Mesendoderm (in vitro differentiated cells): ENCODE results near the gene ITPRIP. TPM values are rescaled to one million over a fixed set of nuclear protein-coding genes. Genes with fewer than 3 reads are reported as not detected.

Source experiments
- DNase-seq: peaks from one replicate; pipeline ENCODE4 v3.0.0; 2013
- H2AK5ac ChIP-seq: 2 replicates; pipeline ENCODE4 v1.6.1; 2013; ENCODE audit warnings: low read length, inconsistent platforms
- H2BK120ac ChIP-seq: 2 replicates; pipeline ENCODE4 v1.6.1; 2013; ENCODE audit warnings: low read depth, mild to moderate bottlenecking, low read length, moderate library complexity, mixed read lengths
- H2BK15ac ChIP-seq: replicated peaks from 2 replicates; pipeline ENCODE4 v1.6.1; 2013; ENCODE audit warnings: low read depth, mild to moderate bottlenecking, moderate library complexity
- H2BK5ac ChIP-seq: 2 replicates; pipeline ENCODE4 v1.6.1; 2013; ENCODE audit warnings: low read length, inconsistent platforms
- H3K18ac ChIP-seq: 2 replicates; pipeline ENCODE4 v1.6.1; 2013; ENCODE audit warnings: mild to moderate bottlenecking, low read length, mixed read lengths
- H3K23ac ChIP-seq: one replicate; pipeline ENCODE4 v1.6.1; 2013; ENCODE audit warnings: low read length
- H3K27ac ChIP-seq: 2 replicates; pipeline ENCODE4 v1.5.1; 2013; ENCODE audit warnings: low read depth, mild to moderate bottlenecking, inconsistent platforms, low read length, moderate library complexity
- H3K27me3 ChIP-seq: 2 replicates; pipeline ENCODE4 v1.6.1; 2013; ENCODE audit warnings: low read length, control low read depth, mild to moderate bottlenecking, inconsistent platforms; ENCODE audit not compliant: insufficient read depth, poor library complexity
- H3K36me3 ChIP-seq: 2 replicates; pipeline ENCODE4 v1.6.1; 2013; ENCODE audit warnings: low read length, inconsistent platforms; ENCODE audit not compliant: control insufficient read depth, insufficient read depth
- H3K4ac ChIP-seq: one replicate; pipeline ENCODE4 v1.6.1; 2013; ENCODE audit warnings: low read depth, mild to moderate bottlenecking, low read length, moderate library complexity
- H3K4me1 ChIP-seq: 2 replicates; pipeline ENCODE4 v1.6.1; 2013; ENCODE audit warnings: low read depth, low read length, inconsistent platforms; ENCODE audit not compliant: control insufficient read depth
- H3K4me2 ChIP-seq: 2 replicates; pipeline ENCODE4 v1.6.1; 2013; ENCODE audit warnings: low read length
- H3K4me3 ChIP-seq: 2 replicates; pipeline ENCODE4 v1.5.1; 2013; ENCODE audit warnings: mild to moderate bottlenecking, low read length
- H3K56ac ChIP-seq: one replicate; pipeline ENCODE4 v1.6.1; 2013; ENCODE audit warnings: low read length
- H3K79me1 ChIP-seq: 2 replicates; pipeline ENCODE4 v1.6.1; 2013; ENCODE audit warnings: low read length, inconsistent platforms
- H3K79me2 ChIP-seq: 2 replicates; pipeline ENCODE4 v1.6.1; 2013; ENCODE audit warnings: mild to moderate bottlenecking, low read length; ENCODE audit not compliant: control insufficient read depth, insufficient read depth
- H3K9ac ChIP-seq: 2 replicates; pipeline ENCODE4 v1.6.1; 2013; ENCODE audit warnings: low read length, inconsistent platforms
- H4K5ac ChIP-seq: one replicate; pipeline ENCODE4 v1.6.1; 2013; ENCODE audit warnings: low read length
- H4K8ac ChIP-seq: one replicate; pipeline ENCODE4 v1.6.1; 2013; ENCODE audit warnings: low read depth, mild to moderate bottlenecking, control low read depth, low read length, moderate library complexity
- WGBS: extraction: QIAGEN DNeasy Blood & Tissue Kit; methylation state at CpG from one replicate; pipeline ENCODE4 v1.1.7; 2013; ENCODE audit warnings: low lambda C conversion rate, missing lambda C conversion rate; ENCODE audit not compliant: insufficient coverage; ENCODE audit errors: extremely low coverage; 5-methylcytosine and 5-hydroxymethylcytosine counted together
- polyA plus RNA-seq, 2 experiments: library from polyadenylated mRNA; stranded (reverse); fragments of 200-250 nt; gene quantifications; one replicate each; pipeline ENCODE4 v1.2.3, GENCODE V29; 2013

ITPRIP gene
- 22.8 TPM for polyA plus RNA-seq (2013, experiment 1 of 2)
- polyA plus RNA-seq (2013, experiment 2 of 2), result 22.4 TPM

GRCh38 chr10:104337985-104338735, at the start of gene ITPRIP:
Gene ITPRIP (minus strand): TSS chr10:104338465. CDS start chr10:104316051, 22,414 bp downstream.
- Histone ChIP-seq H4K8ac (peak within 1 kb of the TSS; percentile 43), H2AK5ac (no peak within 1 kb of the TSS), H3K4me1 (peaks cover 34% of the 10 kb centered on the region), H3K4me2 (peak within 1 kb of the TSS; percentile 88), H3K27me3 (no peaks in the 10 kb centered on the region), H2BK15ac (no peak within 1 kb of the TSS), H3K27ac (peak within 1 kb of the TSS; percentile 93), H4K5ac (no peak within 1 kb of the TSS), H3K18ac (peak within 1 kb of the TSS; percentile 98), H3K79me2 (peaks cover 47% of the 10 kb centered on the region), H2BK5ac (peak within 1 kb of the TSS; percentile 97), H3K4ac (peak within 1 kb of the TSS; percentile 95), H3K23ac (peak within 1 kb of the TSS; percentile 37), H3K36me3 (no peaks in the 10 kb centered on the region), H3K79me1 (peaks cover 23% of the 10 kb centered on the region), H3K4me3 (peak within 1 kb of the TSS; percentile 83), H3K9ac (peak within 1 kb of the TSS; percentile 95), H3K56ac (peak within 1 kb of the TSS; percentile 97), H2BK120ac (no peak within 1 kb of the TSS)
- WGBS, result no CpG with 5 or more reads among the region's 70 CpGs
- DNase-seq, result peak; percentile 85

GRCh38 chr10:104387130-104387888, 49.0 kb upstream of the ITPRIP start:
- Histone ChIP-seq H3K18ac (no peak overlapping the region), H3K23ac (no peak overlapping the region), H3K4me3 (no peak overlapping the region), H3K4me1 (peaks cover 4% of the 10 kb centered on the region), H2BK5ac (no peak overlapping the region), H3K56ac (no peak overlapping the region), H3K36me3 (no peaks in the 10 kb centered on the region), H3K27me3 (no peaks in the 10 kb centered on the region), H2BK15ac (no peak overlapping the region), H4K8ac (no peak overlapping the region), H4K5ac (no peak overlapping the region), H2BK120ac (no peak overlapping the region), H3K27ac (no peak overlapping the region), H3K4me2 (no peak overlapping the region), H2AK5ac (no peak overlapping the region), H3K9ac (no peak overlapping the region), H3K79me2 (no peaks in the 10 kb centered on the region), H3K4ac (no peak overlapping the region), H3K79me1 (no peaks in the 10 kb centered on the region)
- no CpG with 5 or more reads among the region's 6 CpGs for WGBS
- peak; percentile 6 for DNase-seq

- Histone ChIP-seq H3K4ac (no peak overlapping the region), H3K4me2 (no peak overlapping the region), H3K9ac (no peak overlapping the region), H3K27me3 (no peaks in the 10 kb centered on the region), H4K8ac (no peak overlapping the region), H2BK120ac (no peak overlapping the region), H3K18ac (no peak overlapping the region), H3K79me2 (no peaks in the 10 kb centered on the region), H2AK5ac (no peak overlapping the region), H3K79me1 (no peaks in the 10 kb centered on the region), H3K23ac (no peak overlapping the region), H4K5ac (no peak overlapping the region), H3K27ac (no peak overlapping the region), H3K36me3 (no peaks in the 10 kb centered on the region), H2BK15ac (no peak overlapping the region), H3K4me3 (no peak overlapping the region), H3K4me1 (no peaks in the 10 kb centered on the region), H3K56ac (no peak overlapping the region), H2BK5ac (no peak overlapping the region)
- no peak for DNase-seq
- WGBS, result no CpG with 5 or more reads among the region's 4 CpGs
Observed at GRCh38 chr10:104380336-104380735, 42.1 kb upstream of the ITPRIP start.

- H3K4me1 ChIP-seq, result no peaks in the 10 kb centered on the region
- no peak overlapping the region for H3K4ac ChIP-seq
- H3K79me1 ChIP-seq, result no peaks in the 10 kb centered on the region
- H3K23ac ChIP-seq, result no peak overlapping the region
- H4K5ac ChIP-seq, result no peak overlapping the region
- H2AK5ac ChIP-seq, result no peak overlapping the region
- H2BK15ac ChIP-seq, result no peak overlapping the region
- no peak overlapping the region for H2BK5ac ChIP-seq
- H3K79me2 ChIP-seq, result no peaks in the 10 kb centered on the region
- H3K4me3 ChIP-seq, result no peak overlapping the region
- H4K8ac ChIP-seq, result no peak overlapping the region
- H3K27me3 ChIP-seq, result no peaks in the 10 kb centered on the region
- H3K27ac ChIP-seq, result no peak overlapping the region
- no peak overlapping the region for H2BK120ac ChIP-seq
- no peak overlapping the region for H3K9ac ChIP-seq
- no CpG with 5 or more reads among the region's 4 CpGs for WGBS
- DNase-seq, result peak; percentile 63
- no peaks in the 10 kb centered on the region for H3K36me3 ChIP-seq
- no peak overlapping the region for H3K4me2 ChIP-seq
- H3K56ac ChIP-seq, result no peak overlapping the region
- no peak overlapping the region for H3K18ac ChIP-seq
Observed at GRCh38 chr10:104376784-104377300, 38.6 kb upstream of the ITPRIP start.

GRCh38 chr10:104374591-104374990, 36.3 kb upstream of the ITPRIP start:
- H3K79me2 ChIP-seq, result no peaks in the 10 kb centered on the region
- H3K23ac ChIP-seq, result no peak overlapping the region
- no peak overlapping the region for H3K27ac ChIP-seq
- no peak overlapping the region for H4K5ac ChIP-seq
- H3K4me2 ChIP-seq, result no peak overlapping the region
- H3K9ac ChIP-seq, result no peak overlapping the region
- no CpG with 5 or more reads among the region's 1 CpG for WGBS
- H2BK15ac ChIP-seq, result no peak overlapping the region
- no peak overlapping the region for H3K56ac ChIP-seq
- no peaks in the 10 kb centered on the region for H3K4me1 ChIP-seq
- H3K36me3 ChIP-seq, result no peaks in the 10 kb centered on the region
- no peaks in the 10 kb centered on the region for H3K27me3 ChIP-seq
- no peak overlapping the region for H3K18ac ChIP-seq
- no peak overlapping the region for H2BK5ac ChIP-seq
- no peak for DNase-seq
- no peak overlapping the region for H3K4me3 ChIP-seq
- H4K8ac ChIP-seq, result no peak overlapping the region
- no peaks in the 10 kb centered on the region for H3K79me1 ChIP-seq
- no peak overlapping the region for H2BK120ac ChIP-seq
- no peak overlapping the region for H2AK5ac ChIP-seq
- H3K4ac ChIP-seq, result no peak overlapping the region
